Ascending aorta (tissue), 2 donors: ENCODE data around the gene MACF1. TPM values are rescaled to one million over a fixed set of nuclear protein-coding genes. Genes with fewer than 3 reads are reported as not detected.
A peak's percentile ranks its signal among the peaks of the same experiment; 100 is the strongest.

Experiments
- DNase-seq, 2 donors: peaks; one replicate each; pipeline ENCODE4 v3.0.0-alpha.2; 2019; ENCODE audit warnings: low spot score in 2 of 2
- H3K27ac ChIP-seq, 2 donors: fragments of 200-600 bp; sonication (generic); one replicate each; pipeline ENCODE4 v1.5.1; 2016 to 2017; ENCODE audit warnings: mild to moderate bottlenecking in 1 of 2
- H3K27me3 ChIP-seq: fragments of 200-600 bp; sonication (generic); one replicate; pipeline ENCODE4 v1.5.1; 2017
- H3K36me3 ChIP-seq, 2 donors: fragments of 200-600 bp; sonication (generic); one replicate each; pipeline ENCODE4 v1.5.1; 2016
- H3K4me1 ChIP-seq, 2 donors: fragments of 200-600 bp; sonication (generic); one replicate each; pipeline ENCODE4 v1.5.1; 2016 to 2017; ENCODE audit warnings: mild to moderate bottlenecking in 1 of 2
- H3K4me3 ChIP-seq, 2 donors: fragments of 200-600 bp; sonication (generic); one replicate each; pipeline ENCODE4 v1.5.1; 2016 to 2017; ENCODE audit warnings: mild to moderate bottlenecking in 1 of 2
- H3K9me3 ChIP-seq, 2 donors: fragments of 200-600 bp; sonication (generic); one replicate each; pipeline ENCODE4 v1.5.1; 2016
- CTCF ChIP-seq, 3 experiments: fragments of 200-600 bp in 2 of 3; fragments of 450-650 bp in 1 of 3; sonication (generic) in 2 of 3; IDR thresholded peaks; one replicate each; pipeline ENCODE4 v1.5.1; 2016 to 2019; ENCODE audit warnings: antibody characterized with exemption in 3 of 3, mild to moderate bottlenecking in 1 of 3, moderate library complexity in 1 of 3
- intact Hi-C: fragments of 100-400 bp; cut with DNase I; formaldehyde crosslinking; loops from one replicate; pipeline ENCODE4 v1.15.1; 2023
- total RNA-seq: library from RNA; depleted of rRNA; stranded (reverse); fragments of >200 nt; gene quantifications from one replicate; pipeline ENCODE4 v1.1.0, GENCODE V29; 2016

Gene MACF1
- total RNA-seq, 1 donor from 2014 or later = 279 TPM

GRCh38 chr1:39224295-39224829, 19.9 kb downstream of the MACF1 start:
- Histone ChIP-seq H3K36me3 (no peaks in the 10 kb centered on the region), H3K27ac (no peak overlapping the region), H3K4me1 (peaks cover 0 to 22% of the 10 kb centered on the region in 2 donors), H3K27me3 (no peaks in the 10 kb centered on the region), H3K4me3 (no peak overlapping the region), H3K9me3 (no peaks in the 10 kb centered on the region)
- intact Hi-C loops = no loop called here
- no peak for DNase-seq
- no peak for TF ChIP-seq CTCF (IDR thresholded peaks at IDR 0.05)

GRCh38 chr1:39226836-39227235, 22.3 kb downstream of the MACF1 start:
- H3K27me3 ChIP-seq = no peaks in the 10 kb centered on the region
- H3K27ac ChIP-seq = no peak overlapping the region
- peaks cover 0 to 7% of the 10 kb centered on the region in 2 donors for H3K36me3 ChIP-seq
- H3K9me3 ChIP-seq = no peaks in the 10 kb centered on the region
- DNase-seq = no peak
- no peak overlapping the region for H3K4me3 ChIP-seq
- H3K4me1 ChIP-seq = peaks cover 0 to 40% of the 10 kb centered on the region in 2 donors
- intact Hi-C loops = no loop called here
- no peak for TF ChIP-seq CTCF (IDR thresholded peaks at IDR 0.05)

DNA sequence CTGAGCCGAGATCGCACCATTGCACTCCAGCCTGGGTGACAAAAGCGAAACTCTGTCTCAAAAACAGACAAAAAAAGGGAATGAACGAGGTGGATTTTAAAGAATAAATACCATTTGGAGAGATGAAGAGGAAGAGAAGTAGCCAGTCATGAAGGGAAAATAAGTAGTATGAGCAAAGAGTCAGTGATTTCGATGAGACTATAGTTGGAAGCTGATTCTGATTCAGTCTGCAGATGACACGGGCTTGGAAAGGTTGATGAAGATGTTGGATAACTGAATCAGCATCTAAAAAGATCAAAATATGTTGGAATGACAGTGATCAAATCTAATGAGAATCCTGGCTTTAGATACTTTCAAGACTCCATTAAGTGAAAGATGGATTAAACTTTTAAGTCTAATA, 23.8 kb downstream of the MACF1 start:
- no peaks in the 10 kb centered on the region for H3K9me3 ChIP-seq
- intact Hi-C loops = no loop called here
- H3K4me3 ChIP-seq = no peak overlapping the region
- H3K27me3 ChIP-seq = no peaks in the 10 kb centered on the region
- H3K4me1 ChIP-seq = peaks cover 0 to 37% of the 10 kb centered on the region in 2 donors
- H3K27ac ChIP-seq = no peak overlapping the region
- peaks cover 3 to 17% of the 10 kb centered on the region in 2 donors for H3K36me3 ChIP-seq
- DNase-seq = no peak
- no peak for TF ChIP-seq CTCF (IDR thresholded peaks at IDR 0.05)

DNA sequence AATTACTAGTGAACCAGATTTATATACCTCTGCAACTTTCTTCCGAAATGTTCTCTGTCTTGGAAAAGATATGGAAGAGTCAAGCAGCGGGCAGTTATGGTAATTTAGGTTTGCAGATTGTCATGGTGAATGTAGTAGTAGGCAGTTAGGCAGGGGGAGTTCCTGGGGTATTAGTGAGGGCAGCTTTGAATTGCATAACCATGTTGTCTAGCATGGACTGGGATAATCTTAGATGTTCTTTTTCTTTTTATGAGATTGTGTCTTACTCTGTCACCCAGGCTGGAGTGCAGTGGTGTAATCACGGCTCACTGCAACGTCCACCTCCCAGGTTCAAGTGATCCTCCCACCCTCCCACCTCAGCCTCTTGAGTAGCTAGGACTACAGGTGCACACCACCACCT, 25.0 kb downstream of the MACF1 start:
- H3K27ac ChIP-seq = no peak overlapping the region
- peaks cover 0 to 36% of the 10 kb centered on the region in 2 donors for H3K4me1 ChIP-seq
- DNase-seq = no peak
- no peak for TF ChIP-seq CTCF (IDR thresholded peaks at IDR 0.05)
- H3K36me3 ChIP-seq = peaks cover 6 to 19% of the 10 kb centered on the region in 2 donors
- no peak overlapping the region for H3K4me3 ChIP-seq
- no peaks in the 10 kb centered on the region for H3K27me3 ChIP-seq
- no peaks in the 10 kb centered on the region for H3K9me3 ChIP-seq
- intact Hi-C loops = no loop called here

DNA sequence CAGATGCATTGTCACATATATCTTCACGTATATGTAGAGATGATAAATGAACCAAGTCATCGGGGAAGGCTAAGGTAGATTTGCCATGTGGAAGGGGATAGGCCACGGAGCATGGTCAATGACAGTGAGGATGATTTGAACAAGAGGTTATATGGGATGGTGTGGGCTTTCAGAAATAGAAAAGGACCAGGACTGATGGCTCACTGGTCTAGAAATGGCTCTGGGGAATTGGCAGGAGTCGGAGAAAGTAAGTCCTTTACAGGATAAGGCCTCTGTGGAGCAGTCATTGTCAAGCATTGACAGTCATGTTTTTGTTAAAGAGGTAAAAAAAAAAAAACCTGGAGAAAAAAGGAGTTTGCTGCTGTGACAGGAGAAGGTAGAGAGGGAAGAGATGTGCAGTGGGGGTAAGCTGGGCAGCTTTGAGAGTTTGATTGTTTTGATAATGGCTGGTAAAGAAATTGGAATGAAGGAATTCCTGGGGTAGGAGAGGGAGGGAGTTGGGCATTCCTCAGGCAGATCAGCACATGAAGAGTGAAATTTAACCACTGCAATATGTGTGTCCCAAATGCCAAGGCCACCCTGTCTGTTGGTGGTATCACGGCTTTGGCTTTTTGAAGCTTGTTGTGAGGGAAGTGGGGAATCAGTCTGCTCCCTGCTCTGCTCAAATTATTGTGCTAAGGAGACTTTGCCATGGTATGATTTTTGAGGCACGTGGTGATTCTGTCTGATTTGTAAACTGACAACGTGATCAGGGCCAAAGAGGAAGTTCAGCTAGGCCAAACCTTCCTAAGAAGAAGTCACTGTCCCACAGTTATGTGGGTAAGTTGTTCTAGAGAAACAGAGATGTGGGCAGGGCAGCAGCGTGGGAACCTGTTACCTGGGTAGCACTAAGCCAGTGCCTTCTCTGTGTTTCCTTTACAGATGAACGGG, 26.0 kb downstream of the MACF1 start:
- Histone ChIP-seq H3K9me3 (no peaks in the 10 kb centered on the region), H3K27me3 (no peaks in the 10 kb centered on the region), H3K4me3 (peak overlapping the region in 1 of 2 donors; percentile 4), H3K4me1 (peaks cover 0 to 32% of the 10 kb centered on the region in 2 donors), H3K27ac (peak overlapping the region in 1 of 2 donors; percentile 34), H3K36me3 (peaks cover 6 to 22% of the 10 kb centered on the region in 2 donors)
- intact Hi-C loops = no loop called here
- no peak for DNase-seq
- TF ChIP-seq CTCF (IDR thresholded peaks at IDR 0.05) = no peak
